Duodenal mucosa (tissue), 2 donors: ENCODE results near the gene ZW10.
A peak's percentile ranks its signal among the peaks of the same experiment; 100 is the strongest.

Experiments used
- H3K27ac ChIP-seq: one replicate; pipeline ENCODE4 v1.7.0; 2013; ENCODE audit warnings: low read depth, low read length
- H3K27me3 ChIP-seq, 2 donors: one replicate each; pipeline ENCODE4 v1.7.0; 2013; ENCODE audit warnings: low read length in 2 of 2, control low read depth in 1 of 2; ENCODE audit not compliant: insufficient read depth in 2 of 2, control insufficient read depth in 1 of 2
- H3K36me3 ChIP-seq, 2 donors: one replicate each; pipeline ENCODE4 v1.7.0; 2013; ENCODE audit warnings: low read length in 2 of 2, control low read depth in 1 of 2; ENCODE audit not compliant: insufficient read depth in 2 of 2, control insufficient read depth in 1 of 2
- H3K4me1 ChIP-seq, 2 donors: one replicate each; pipeline ENCODE4 v1.7.0; 2013; ENCODE audit warnings: low read length in 2 of 2, control low read depth in 1 of 2; ENCODE audit not compliant: insufficient read depth in 2 of 2, control insufficient read depth in 1 of 2
- H3K4me3 ChIP-seq, 2 donors: one replicate each; pipeline ENCODE4 v1.7.0; 2013; ENCODE audit warnings: low read length in 2 of 2, low read depth in 1 of 2
- H3K9ac ChIP-seq, 2 donors: one replicate each; pipeline ENCODE4 v1.7.0; 2013; ENCODE audit warnings: low read length in 2 of 2, low read depth in 1 of 2
- H3K9me3 ChIP-seq, 2 donors: one replicate each; pipeline ENCODE4 v1.7.0; 2013; ENCODE audit warnings: low read length in 2 of 2, control low read depth in 1 of 2; ENCODE audit not compliant: control insufficient read depth in 1 of 2

ZW10 gene

DNA sequence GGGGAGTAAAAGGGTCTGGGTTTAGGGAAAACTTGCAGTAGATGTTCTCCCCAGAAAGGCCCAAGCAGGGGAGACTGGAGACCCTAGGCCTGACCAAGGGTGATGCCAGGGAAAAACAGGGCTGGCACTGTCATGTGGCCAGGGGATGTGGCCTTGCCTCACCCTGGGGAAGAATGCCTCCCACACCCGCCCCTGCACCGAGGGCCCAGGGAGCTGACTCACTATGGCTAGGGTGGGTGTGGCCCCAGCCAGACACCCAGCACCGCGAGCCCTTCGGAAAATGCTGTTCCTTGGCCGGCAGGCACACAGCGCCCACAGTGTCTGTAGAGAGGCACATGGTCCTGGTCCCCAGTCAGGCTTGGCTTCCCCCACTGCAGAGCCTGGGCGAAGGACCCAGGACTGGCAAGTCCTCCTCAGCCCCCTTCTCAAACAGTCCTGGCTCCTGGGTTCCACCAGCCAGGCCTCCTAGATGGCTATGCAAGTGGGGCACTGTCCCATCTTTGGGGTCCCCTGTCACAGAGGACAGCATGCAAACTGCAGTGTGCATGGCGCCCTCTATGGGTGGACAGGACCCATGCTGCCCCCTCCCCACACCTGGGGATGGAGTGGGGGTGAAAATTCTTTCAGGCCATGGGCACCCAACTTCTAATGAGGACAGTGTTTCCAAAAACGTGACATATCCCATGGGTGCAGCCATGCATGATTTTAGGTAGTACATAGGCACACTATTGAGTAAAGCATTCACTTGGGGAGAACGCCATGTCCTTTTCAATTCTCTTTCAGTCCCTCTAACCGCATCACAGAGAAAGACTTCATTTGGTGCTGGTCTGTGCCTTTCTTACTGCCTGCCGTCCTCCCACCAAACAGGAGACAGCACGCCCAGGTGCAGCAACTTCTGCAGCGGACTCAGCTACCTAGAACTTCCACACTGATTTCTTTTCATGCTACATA, 82.6 kb downstream of the ZW10 start:
- no peaks in the 10 kb centered on the region for H3K36me3 ChIP-seq
- H3K4me1 ChIP-seq: peaks cover 9 to 10% of the 10 kb centered on the region in 2 donors
- H3K9ac ChIP-seq: peak overlapping the region in 1 of 2 donors; percentile 10
- H3K4me3 ChIP-seq: no peak overlapping the region
- no peak overlapping the region for H3K27ac ChIP-seq
- no peaks in the 10 kb centered on the region for H3K27me3 ChIP-seq
- no peaks in the 10 kb centered on the region for H3K9me3 ChIP-seq

DNA sequence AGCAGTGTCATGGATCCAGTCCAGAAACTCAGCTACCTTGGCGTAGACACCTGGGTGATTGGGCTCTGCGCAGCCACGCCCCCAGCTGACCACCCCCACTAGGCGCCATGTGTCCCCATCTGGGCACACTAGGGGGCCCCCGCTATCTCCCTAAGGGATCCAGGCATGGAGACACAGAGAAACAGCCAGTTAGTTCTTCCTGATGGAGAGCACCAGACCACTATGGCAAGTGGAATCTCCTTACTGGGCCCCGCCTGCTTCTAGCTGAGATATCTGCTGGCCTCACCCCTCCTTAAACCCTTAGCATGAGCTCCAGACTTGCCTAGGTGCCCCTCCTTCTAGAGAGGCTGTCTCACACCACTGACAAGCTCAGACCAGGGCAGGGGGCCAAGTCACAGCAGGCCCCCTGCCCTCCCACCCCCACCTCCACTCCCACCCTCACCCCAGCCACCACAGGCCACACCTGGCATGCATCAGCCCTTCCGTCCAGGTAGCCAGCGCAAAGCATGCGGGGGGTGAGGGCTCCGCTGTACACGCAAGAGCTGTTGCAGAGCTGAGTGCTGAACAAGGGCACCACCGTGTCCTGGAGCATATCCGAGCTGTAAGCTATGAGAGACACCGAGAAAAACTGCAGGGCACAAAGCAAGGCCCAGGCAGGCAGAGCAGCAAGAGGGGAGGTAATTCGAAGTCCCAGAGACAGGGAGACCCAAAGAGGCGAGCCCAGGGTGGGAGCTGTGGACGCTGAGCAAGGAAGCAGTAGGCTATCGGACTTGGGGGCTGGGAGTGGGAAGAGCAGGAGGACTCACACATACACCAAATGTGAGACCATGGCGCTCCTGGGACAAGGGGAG, 83.5 kb downstream of the ZW10 start:
- H3K27me3 ChIP-seq: no peaks in the 10 kb centered on the region
- H3K9me3 ChIP-seq: no peaks in the 10 kb centered on the region
- H3K9ac ChIP-seq: no peak overlapping the region
- no peaks in the 10 kb centered on the region for H3K36me3 ChIP-seq
- peaks cover 9 to 10% of the 10 kb centered on the region in 2 donors for H3K4me1 ChIP-seq
- no peak overlapping the region for H3K27ac ChIP-seq
- H3K4me3 ChIP-seq: no peak overlapping the region

- Histone ChIP-seq H3K9me3 (no peaks in the 10 kb centered on the region), H3K4me3 (no peak overlapping the region), H3K4me1 (peaks cover 18 to 20% of the 10 kb centered on the region in 2 donors), H3K36me3 (no peaks in the 10 kb centered on the region), H3K27ac (no peak overlapping the region), H3K9ac (no peak overlapping the region), H3K27me3 (no peaks in the 10 kb centered on the region)
Measured at GRCh38 chr11:113685654-113686359, 87.7 kb downstream of the ZW10 start.

GRCh38 chr11:113684496-113684895, 89.0 kb downstream of the ZW10 start:
- Histone ChIP-seq H3K9ac (no peak overlapping the region), H3K4me1 (peaks cover 11 to 14% of the 10 kb centered on the region in 2 donors), H3K36me3 (no peaks in the 10 kb centered on the region), H3K9me3 (no peaks in the 10 kb centered on the region), H3K4me3 (no peak overlapping the region), H3K27ac (no peak overlapping the region), H3K27me3 (no peaks in the 10 kb centered on the region)

DNA sequence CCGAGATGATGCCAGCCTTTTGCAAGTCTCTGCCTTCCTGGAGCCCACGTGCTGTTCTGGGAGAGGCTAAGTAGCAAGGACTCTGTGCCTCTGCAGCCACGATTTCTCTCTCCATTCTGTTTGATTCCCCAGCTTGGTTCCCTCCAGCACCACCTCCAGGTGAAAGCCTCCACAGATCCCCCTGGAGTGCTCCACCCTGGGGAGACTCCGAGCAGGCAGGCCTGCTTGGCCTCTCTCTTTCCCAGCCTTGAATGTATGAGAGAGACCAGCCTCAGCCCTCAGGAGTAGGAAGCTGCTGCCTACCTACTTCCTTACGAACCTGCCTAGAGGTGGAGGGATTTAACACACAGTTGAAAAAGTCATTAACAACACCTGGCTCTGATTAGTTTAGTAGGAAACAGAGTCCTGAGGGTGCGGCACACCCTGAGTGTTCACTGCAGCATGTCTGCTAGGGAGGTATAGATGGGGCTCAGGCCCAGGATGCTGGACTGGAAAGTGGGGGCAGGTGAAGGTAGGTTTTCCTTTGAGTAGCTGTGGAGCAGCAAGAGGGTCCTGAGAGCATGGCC, 89.9 kb downstream of the ZW10 start:
- H3K27ac ChIP-seq: no peak overlapping the region
- H3K9ac ChIP-seq: no peak overlapping the region
- no peaks in the 10 kb centered on the region for H3K9me3 ChIP-seq
- H3K4me1 ChIP-seq: peaks cover 11 to 14% of the 10 kb centered on the region in 2 donors
- no peaks in the 10 kb centered on the region for H3K36me3 ChIP-seq
- no peaks in the 10 kb centered on the region for H3K27me3 ChIP-seq
- no peak overlapping the region for H3K4me3 ChIP-seq
